ENCODE results near the gene C11orf68. TPM values are rescaled to one million over a fixed set of nuclear protein-coding genes. Genes with fewer than 3 reads are reported as not detected.
A peak's percentile ranks its signal among the peaks of the same experiment; 100 is the strongest.

C11orf68 gene
- total RNA-seq, 6 donors from 2014 or later, result 11.5 to 42.4 (median 24.3) TPM

DNA sequence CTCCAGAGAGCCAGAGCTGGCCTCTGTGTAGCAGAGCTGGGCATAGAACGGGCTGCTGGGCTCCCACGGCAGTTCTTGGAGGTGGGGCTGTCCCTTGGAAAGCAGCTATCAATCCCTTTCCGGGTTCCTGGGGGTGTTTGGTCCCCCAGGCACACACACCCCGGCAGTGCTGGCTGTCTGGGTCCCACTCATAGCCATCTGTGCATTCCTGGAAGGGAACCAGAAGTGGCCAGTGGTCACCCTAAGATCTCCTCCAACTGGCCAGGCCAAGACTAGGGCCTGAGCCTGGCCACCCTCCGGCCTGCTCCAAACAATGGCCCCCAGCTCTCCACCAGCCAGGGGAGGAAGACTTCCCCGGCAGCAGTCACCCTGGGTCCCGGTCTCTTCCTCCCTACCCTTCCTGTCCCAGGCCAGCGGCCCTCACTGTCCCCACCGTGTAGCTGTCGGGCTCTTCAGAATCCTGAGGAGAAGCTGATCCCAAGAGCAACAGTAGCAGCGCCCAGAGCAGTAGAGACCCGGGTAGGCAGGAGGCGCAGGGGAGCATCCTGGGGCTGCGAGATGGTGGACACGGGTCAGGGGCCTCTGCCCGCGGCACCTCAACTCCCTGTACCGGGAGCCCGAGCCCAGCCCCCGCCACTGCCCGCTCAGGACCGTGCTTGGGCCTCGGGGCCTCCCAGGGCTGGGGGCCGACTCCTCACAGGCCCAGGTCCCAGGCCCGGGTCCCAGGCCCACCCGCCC, 46.9 kb downstream of the C11orf68 start:
- ATAC-seq (ENCODE audit: low FRiP score in 2 of 2), result peak in 1 of 2 donors; percentile 19
- Histone ChIP-seq H3K27me3 (no peaks in the 10 kb centered on the region), H3K4me1 (peaks cover 17 to 36% (median 29%) of the 10 kb centered on the region in 4 donors), H3K9me3 (no peaks in the 10 kb centered on the region), H3K36me3 (peaks cover 0 to 38% (median 7%) of the 10 kb centered on the region in 4 donors), H3K27ac (peak overlapping the region; percentile 86 to 96 (median 94)), H3K4me3 (peak overlapping the region; percentile 44 to 65 (median 62))
- DNase-seq, result peak in 1 of 2 donors; percentile 88
- 43 to 48% methylated on average over 5 to 12 of the region's 26 CpGs for WGBS, 2 donors
- TF ChIP-seq EP300 (IDR thresholded peaks at IDR 0.05) (no peak), POLR2AphosphoS5 (IDR thresholded peaks at IDR 0.05) (no peak), POLR2A (IDR thresholded peaks at IDR 0.05) (no peak)
- TF ChIP-seq, protein P1, sequence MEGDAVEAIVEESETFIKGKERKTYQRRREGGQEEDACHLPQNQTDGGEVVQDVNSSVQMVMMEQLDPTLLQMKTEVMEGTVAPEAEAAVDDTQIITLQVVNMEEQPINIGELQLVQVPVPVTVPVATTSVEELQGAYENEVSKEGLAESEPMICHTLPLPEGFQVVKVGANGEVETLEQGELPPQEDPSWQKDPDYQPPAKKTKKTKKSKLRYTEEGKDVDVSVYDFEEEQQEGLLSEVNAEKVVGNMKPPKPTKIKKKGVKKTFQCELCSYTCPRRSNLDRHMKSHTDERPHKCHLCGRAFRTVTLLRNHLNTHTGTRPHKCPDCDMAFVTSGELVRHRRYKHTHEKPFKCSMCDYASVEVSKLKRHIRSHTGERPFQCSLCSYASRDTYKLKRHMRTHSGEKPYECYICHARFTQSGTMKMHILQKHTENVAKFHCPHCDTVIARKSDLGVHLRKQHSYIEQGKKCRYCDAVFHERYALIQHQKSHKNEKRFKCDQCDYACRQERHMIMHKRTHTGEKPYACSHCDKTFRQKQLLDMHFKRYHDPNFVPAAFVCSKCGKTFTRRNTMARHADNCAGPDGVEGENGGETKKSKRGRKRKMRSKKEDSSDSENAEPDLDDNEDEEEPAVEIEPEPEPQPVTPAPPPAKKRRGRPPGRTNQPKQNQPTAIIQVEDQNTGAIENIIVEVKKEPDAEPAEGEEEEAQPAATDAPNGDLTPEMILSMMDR (IDR thresholded peaks at IDR 0.05), result no peak

DNA sequence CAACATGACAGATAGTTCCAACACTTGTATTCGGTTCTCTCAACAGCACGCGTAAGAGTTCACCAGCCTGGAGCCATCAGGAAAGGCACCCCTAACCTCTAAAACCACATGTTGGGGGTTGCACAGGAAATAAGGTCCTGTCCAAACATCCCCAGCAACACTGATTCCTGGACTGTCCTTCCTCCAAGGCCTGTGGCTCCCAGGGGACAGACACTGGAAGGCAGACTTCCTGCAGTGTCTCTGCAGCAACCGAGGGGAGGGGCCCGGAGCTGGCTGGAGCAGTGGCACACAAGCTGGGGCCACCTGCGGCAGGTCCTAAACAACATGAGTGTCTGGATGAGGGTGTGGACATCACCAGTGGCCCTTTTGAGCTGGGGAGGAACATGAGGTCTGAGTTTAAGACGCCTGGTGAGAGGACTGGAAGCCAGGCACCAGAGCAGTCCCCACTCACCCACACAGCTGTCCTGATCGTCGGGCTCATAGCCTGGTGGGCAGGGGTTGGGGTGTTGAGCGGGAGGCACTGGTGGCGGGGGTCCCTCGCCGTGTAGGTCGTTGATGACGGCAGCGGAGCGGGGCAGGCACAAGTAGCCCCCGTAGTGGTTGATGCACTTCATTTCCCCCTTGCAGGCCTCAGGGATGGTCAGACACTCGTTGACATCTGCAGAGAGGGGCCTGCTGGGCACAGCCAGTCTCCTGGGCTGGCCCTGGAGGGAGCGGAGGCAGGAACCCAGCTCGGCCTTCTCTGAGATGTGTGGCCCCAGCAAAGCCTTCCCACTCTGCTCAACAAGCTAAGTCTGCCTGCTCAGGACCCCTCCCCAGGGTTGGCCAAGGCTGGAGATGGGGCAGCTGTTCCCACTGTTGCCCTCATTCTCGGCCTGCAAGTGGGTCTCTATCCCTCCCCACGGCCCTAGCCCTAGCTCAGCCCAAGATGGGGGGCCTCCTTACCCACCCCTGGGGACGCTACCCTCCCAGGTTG, 47.9 kb downstream of the C11orf68 start:
- 61 to 70% methylated on average over 19 to 23 of the region's 24 CpGs for WGBS, 2 donors

DNA sequence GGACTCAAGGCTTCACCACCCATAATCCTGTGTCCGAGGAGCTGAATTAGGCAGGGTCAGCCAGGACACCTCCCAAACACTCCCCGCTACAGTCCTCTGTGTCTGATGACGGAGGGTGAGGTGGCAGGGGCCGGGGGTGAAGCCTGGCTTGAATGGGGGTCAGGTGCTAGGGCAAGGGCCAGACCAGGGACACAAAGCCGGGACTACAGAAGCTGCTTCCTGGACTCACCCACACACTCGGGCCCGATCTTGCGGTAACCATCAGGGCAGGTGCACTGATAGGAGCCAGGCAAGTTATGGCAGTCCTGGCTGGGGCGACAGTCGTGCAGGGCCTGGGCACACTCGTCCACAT, 48.6 kb downstream of the C11orf68 start:
- H3K9me3 ChIP-seq, result no peaks in the 10 kb centered on the region
- peaks cover 17 to 36% (median 29%) of the 10 kb centered on the region in 4 donors for H3K4me1 ChIP-seq
- TF ChIP-seq, protein P1 (IDR thresholded peaks at IDR 0.05), result no peak
- TF ChIP-seq POLR2A (IDR thresholded peaks at IDR 0.05) (no peak), EP300 (IDR thresholded peaks at IDR 0.05) (no peak), POLR2AphosphoS5 (IDR thresholded peaks at IDR 0.05) (no peak)
- peaks cover 6 to 55% (median 22%) of the 10 kb centered on the region in 4 donors for H3K36me3 ChIP-seq
- WGBS, 2 donors, result 84 to 93% methylated on average over 7 to 11 of the region's 11 CpGs
- ATAC-seq (ENCODE audit: low FRiP score in 2 of 2), result no peak
- peak in 1 of 2 donors; percentile 58 for DNase-seq
- H3K27me3 ChIP-seq, result no peaks in the 10 kb centered on the region
- H3K4me3 ChIP-seq, result no peak overlapping the region
- peak overlapping the region in 3 of 4 donors; percentile 25 to 96 (median 91) for H3K27ac ChIP-seq

More for the DNA sequence above, 47.9 kb downstream of the C11orf68 start:
- H3K4me1 ChIP-seq, result peaks cover 17 to 36% (median 29%) of the 10 kb centered on the region in 4 donors
- ATAC-seq (ENCODE audit: low FRiP score in 2 of 2), result no peak
- DNase-seq, result peak in 1 of 2 donors; percentile 73
- TF ChIP-seq, protein P1 (IDR thresholded peaks at IDR 0.05), result no peak
- peak overlapping the region in 2 of 4 donors; percentile 62 to 65 for H3K4me3 ChIP-seq
- H3K36me3 ChIP-seq, result peaks cover 4 to 47% (median 15%) of the 10 kb centered on the region in 4 donors
- H3K27ac ChIP-seq, result peak overlapping the region; percentile 86 to 96 (median 94)
- H3K27me3 ChIP-seq, result no peaks in the 10 kb centered on the region
- H3K9me3 ChIP-seq, result no peaks in the 10 kb centered on the region

DNA sequence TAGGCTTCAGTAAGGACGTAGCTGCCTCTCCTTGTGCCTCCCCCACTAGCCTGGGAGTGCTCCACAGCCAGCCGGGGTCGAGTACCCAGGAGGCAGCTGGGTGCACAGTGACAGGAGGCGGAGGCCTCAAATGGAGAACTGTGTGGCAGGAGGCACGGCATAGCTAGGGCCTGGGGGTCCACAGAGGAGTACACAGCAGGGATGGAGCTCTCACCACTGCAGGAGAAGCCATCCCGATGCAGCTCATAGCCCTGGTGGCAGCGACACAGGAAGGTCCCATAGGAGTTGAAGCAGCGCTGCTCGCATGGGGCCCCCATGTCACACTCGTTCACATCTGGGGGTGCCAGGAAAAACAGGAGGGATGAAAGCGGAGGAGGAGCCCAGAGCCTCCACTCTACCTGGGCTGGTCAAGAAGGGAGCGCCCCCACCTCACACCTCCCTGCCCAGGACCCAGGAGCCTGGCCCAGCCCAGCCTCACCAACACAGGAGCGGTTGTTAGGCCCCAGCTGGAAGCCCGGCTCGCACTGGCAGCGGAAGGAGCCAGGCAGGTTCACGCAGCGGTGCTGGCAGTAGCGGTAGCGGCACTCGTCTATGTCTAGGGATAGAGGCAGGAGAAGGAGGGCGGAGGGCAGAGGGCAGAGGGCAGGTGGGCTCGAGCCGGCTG, 49.1 kb downstream of the C11orf68 start:
- H3K27ac ChIP-seq, result peak overlapping the region in 3 of 4 donors; percentile 25 to 96 (median 91)
- H3K27me3 ChIP-seq, result no peaks in the 10 kb centered on the region
- ATAC-seq (ENCODE audit: low FRiP score in 2 of 2) (no peak), DNase-seq (peak in 1 of 2 donors; percentile 78)
- H3K4me3 ChIP-seq, result no peak overlapping the region
- WGBS, 2 donors, result 84 to 91% methylated on average over 17 to 24 of the region's 24 CpGs
- peaks cover 11 to 60% (median 27%) of the 10 kb centered on the region in 4 donors for H3K36me3 ChIP-seq
- TF ChIP-seq POLR2AphosphoS5 (IDR thresholded peaks at IDR 0.05) (no peak), POLR2A (IDR thresholded peaks at IDR 0.05) (no peak), EP300 (IDR thresholded peaks at IDR 0.05) (no peak)
- TF ChIP-seq, protein P1 (IDR thresholded peaks at IDR 0.05), result no peak
- no peaks in the 10 kb centered on the region for H3K9me3 ChIP-seq
- H3K4me1 ChIP-seq, result peaks cover 17 to 36% (median 29%) of the 10 kb centered on the region in 4 donors

All from upper lobe of left lung (tissue), 6 donors.